NCI-H345 treated with DMSO at 0.1 percent for 48 hours (cell line): ENCODE data around the gene GRK5.

Experiments
- DNase-seq: peaks from one replicate; lab custom pipeline; 2025; ENCODE audit not compliant: unreplicated experiment; lab: John Stamatoyannopoulos, UW

The GRK5 gene

DNA sequence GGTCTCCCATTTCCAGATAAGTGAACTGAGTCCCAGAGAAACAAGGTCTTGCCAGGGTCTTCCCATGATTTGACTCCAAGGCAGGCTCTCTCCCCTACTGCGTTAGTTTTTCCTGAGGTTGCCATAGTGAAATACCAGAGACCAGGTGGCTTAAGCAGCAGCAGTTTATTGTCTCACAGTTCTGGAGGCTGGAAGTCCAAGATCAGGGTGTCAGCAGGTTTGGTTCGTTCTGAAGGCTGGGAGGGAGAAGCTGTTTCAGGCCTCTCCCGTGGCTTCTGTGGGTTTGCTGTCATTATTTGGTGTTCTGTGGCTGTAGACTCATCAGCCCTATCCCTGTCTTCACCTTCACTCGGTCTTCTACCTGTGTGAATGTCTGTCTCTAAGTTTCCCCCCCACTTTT is 129.9 kb downstream of the GRK5 start:
- DNase-seq, result no peak

DNA sequence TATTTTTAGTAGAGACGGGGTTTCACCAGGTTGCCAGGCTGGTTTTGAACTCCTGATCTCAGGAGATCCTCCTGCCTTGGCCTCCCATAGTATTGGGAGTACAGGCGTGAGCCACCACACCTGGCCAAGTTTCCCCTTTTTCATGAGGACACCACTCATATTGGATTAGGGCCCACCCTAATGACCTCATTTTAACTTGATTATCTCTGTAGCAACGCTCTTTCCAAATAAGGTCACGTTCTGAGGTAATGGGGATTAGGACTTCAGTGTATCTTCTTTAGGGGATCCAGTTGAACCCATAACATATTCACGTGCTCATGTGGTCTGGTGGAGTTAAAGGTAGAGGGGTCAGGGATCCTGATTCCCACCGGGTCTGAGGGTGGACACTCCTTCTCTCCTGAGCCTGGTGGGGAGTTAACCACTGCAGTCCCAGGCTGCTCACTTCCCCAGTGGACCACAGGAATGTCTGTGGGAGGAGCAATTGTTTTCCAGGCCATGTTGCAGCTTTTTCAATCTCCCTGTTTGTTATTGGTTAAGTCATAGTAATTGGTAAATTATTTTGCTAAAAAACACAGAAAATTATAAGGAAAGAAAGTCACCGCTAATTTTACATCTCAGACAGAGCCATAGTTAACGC is 130.5 kb downstream of the GRK5 start:
- DNase-seq, result no peak

DNA sequence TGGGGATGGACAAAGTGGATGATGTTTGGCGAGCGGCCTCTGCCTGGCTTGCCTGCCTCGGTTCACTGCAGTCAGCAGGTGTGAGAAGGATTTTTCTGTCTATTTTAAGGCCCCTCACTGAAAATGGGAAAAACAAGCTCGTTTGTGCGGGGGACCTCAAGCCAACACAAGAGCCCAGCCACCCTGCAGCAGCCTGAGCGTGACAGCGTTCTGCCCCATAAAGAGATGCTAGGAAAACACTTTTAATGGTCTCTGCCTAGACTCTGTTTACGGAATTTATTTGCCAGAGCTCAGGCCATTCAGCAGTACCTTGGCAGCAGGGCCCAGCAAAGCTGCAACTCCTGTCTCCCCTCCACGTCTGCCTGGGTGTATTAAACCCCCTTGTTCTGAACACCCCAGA is 131.7 kb downstream of the GRK5 start:
- no peak for DNase-seq

DNA sequence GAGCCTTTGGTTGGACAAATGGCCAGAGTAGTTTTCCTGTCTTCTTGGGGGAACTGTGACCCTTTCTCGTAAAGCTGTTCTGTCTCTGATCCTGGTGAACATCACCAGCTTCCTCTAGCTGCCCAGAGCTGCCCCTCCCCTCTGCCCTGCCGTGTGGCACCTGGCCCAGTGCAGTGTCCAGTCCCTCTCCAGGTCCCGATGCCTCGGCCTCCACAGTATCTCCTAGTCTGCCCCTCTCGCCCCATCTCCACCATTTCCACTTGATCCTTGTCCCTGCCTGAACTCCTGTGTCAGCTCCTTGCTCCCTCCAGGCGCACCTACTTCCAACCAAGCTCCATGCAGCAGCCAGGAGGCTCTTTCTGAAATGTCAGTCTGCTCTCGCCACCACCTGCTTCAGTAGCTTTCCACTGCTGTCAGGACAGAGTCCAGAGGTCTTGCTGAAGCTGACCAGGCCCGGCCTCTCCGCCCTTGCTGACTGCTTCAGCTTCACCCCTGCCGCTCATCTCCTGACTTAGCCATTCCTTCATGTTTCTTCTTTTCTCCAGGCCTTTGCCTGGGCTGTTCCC is 133.6 kb downstream of the GRK5 start:
- no peak for DNase-seq

DNA sequence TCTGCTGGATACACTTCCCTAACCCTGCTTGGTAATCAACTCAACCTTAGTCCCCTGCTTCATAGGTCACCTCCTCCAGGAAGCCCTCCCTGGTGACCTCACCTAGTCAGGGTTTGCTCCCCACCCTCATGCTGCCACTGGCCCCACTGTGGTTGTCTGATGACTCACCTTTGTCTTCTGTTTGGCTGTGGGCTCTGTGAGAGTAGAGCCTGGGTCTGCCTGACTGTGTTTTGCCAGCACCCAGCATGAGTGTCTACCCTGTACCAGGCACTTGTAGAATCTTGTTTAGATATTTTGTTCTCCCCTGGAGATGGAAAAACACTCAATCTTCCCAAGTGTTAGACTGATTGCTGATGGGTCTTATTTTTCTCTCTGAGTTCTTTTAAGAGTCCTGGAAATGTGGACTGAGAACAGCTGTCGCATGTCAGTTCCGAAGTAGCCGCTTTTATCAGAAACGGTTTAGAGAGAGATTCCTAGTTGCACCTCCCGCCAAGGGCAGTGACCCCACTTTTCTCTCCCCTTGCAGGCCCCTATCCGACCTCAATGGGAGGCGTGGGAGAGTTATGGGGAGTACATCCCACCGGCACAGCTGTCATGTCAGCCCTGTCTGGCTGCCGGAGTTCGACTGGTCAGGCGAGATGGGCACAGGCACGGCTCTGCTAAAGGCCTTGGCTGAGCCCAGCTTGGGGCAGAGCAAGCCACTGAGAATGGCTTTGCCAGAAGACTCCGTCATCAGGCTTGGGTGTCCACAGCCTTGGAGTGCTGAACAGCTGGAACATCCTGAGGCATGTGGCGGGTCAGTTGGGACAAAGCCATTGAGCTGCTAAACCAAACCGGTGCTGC is 134.3 kb downstream of the GRK5 start:
- DNase-seq, result no peak

DNA sequence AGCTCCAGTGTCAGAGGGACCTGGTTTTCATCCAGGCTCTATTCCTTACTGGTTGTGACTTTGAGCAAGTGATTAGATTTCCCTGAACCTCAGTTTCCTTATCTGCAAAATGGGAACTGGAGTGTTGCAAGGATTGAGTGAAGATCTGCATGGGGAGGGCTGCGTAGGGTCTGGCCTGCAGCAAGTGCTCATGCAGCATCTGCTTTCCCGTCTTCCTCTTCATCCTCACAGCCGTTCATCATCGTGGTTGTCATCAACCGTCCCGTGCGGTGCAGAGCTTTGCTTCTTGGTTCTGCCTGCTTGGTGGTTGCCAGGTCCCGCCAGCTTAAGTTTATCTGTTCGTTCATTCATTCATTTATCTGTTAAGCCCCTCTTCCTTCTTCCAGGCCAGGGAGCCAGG is 135.0 kb downstream of the GRK5 start:
- no peak for DNase-seq

DNA sequence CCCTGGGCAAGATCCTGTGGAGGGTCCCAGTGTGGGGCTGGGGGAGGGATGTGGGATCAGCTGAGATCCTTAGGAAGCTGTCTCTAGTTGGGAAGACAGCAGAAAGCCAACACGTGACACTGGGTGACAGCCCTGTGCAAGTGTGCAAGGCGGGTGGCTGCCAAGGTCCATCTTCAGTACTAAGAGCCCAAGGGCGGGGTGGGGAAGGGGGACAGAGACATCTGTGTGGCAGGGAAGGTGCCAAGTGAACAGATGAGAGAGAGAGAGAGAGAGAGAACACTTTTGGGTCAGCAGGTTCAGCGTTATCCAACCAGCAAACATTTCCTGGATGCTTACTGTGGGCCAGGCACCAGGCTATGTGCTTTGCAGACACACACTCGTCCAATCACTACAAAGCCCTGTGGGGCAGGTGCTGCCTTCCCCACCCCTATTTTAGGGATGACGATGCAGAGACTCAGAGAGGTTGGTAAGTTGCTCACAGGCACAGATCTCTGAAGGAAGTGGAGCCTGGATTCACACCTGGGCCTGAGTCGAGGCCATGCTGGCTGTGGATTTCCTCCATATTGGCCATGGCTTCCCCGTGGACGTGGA is 135.7 kb downstream of the GRK5 start:
- DNase-seq, result no peak

DNA sequence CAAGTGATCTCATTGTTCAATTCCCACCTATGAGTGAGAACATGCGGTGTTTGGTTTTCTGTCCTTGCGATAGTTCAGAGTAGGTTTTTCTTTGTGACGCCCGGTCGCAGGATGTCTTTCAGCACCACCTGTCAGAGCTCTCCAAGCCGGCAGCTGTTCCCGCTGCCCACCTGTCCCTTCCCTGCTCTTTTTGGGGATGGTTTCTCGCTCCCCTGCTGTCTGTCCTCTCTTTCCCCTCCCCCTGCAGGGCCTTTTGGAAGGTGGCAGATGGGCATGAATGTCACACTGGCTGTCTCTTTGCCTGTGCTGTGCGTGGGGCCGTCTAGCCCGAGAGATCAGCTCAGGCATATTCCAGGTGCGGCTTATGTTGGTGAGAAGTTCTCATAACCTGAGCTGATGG is 137.0 kb downstream of the GRK5 start:
- peak; percentile 58 for DNase-seq

DNA sequence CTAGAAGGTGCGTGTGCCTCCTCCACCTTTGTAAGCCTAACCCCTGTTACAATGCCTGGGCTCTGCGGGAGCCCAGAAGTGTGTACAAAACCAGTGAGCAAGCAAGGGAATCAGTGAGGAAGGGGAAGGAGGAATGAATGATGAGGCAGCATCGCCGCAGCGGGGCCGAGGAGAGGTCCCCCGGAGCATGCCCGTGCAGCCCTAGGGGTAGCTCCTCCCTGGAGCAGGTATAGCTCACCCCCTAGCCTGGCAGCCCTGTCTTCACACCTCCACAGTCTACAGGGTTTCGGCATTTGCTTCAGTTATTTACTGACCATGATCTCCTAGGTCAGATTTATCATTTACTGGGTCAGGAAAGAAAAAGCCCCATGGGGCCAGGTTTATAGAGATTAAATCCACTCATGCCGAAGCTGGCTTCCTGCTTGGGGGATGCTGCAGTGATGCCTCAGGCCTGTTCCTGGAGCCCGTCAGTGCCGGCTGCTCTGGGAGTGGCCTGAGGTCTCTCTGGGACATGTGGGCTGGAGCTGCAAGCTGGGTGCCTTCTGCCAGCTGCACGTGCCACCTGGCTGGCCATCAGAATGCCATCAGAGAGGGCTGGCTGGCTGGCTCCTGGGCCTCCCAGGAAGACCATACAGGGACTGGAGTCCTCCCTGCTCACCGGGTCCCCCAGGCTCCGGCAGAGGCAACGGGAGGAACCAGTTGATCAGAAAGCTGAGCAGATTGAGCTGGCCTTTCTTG is 138.9 kb downstream of the GRK5 start:
- no peak for DNase-seq

DNA sequence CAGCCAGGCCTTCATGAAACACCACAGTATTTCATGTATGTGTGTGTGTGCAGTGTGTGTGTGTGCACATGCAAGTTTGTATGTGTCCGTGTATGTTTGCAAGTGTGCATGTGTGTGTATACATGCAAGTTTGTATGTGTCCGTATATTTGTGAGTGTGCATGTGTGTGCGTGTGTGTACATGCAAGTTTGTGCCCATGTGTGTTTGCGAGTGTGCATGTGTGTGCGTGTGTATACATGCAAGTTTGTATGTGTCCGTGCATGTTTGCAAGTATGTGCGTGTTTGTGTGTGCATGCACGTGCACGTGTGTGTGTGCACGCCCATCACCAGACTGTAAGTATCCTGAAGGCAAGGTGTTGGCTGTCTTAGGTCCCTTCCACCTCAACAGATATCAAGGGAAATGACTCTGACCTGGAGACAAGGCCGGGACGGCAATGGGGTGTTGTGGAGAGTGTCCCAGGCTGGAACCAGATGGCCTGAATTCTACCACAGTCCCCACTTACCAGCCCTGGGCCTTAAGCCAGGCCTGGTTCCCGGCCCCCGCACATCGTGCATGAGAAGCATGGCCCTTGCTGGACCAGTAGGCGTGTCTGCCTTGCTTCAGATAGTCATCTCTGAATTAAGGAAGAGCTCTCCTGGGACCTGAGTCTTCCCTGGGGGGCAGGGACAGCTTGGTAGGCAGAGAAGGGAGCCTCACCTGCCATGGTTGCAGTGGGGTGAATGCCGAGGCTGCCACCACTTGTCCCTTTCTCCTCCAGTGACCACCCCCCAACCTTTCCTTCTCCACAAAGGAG is 140.0 kb downstream of the GRK5 start:
- DNase-seq, result no peak

DNA sequence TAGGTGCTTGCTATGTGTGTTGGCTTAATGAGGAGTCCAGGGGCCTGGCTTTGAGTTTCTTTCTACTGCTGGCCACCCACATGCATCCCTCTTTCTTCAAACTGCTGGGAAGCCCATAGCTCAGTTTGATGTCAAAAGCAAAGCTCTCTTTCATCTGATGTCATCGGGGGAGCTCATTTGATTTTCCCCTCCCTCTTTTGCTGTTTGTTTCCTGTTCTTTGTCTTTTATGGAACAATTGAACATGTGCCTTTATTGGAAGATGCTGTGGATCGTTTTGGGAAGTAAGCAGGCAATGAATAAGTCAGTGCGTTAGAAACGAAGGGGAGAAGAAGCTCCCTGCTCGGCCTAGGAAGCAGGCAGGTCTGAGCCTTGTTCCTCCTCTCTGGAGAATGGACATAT is 140.7 kb downstream of the GRK5 start:
- no peak for DNase-seq

DNA sequence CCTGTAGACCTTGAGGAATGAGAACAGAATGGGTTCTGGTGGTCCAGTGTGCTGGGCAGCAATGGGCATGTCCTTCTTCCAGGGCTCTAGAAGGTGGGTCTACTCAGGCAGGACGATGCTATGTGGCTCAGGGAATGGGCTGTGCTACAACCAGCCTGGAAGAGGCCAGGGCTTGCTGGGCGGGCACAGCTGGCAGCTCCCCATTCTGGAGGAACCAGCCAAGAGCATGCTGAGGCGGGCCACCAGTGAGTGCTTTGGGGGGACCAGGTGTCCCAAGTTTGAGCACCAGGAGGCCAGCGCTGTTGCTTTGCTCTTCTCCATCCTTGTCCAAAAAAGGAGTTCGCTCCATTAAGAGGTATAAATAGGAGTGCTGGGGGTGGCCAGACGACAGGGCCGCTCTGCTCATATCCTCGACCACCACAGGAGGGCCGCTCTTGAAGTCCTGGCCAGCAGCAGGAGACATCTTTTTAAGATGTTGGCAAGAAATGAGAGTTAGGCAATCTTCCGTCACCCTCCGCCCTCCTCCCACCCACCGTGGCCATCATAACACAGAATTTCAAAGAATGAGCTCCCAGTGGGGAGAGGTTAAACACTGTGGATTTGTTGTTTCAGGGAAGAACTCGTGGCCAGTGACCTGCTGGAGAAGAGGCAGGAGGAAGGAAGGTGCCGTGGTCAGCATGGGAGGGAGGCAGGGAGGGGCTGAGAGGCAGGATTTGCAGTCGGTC is 141.3 kb downstream of the GRK5 start:
- DNase-seq, result no peak

DNA sequence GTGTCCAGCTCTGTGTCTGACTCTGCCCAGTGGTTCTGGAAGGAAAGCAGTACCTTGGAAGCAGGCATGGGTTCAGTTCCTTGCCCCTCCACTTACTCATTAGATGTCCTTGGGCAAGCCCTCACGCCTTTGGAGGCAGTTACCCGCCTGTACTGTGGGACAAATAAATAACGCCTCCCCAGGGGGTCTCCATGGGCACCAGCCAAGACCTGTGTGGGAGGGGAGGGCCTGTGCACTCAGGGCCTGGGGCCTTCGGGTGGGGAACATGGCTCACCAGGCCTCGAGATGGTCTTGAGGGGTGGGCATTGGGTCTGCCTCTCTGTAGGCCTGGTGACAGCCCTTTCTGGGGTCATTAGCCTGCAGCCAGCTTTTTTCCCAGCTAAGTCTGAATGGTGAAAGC is 142.0 kb downstream of the GRK5 start:
- no peak for DNase-seq

DNA sequence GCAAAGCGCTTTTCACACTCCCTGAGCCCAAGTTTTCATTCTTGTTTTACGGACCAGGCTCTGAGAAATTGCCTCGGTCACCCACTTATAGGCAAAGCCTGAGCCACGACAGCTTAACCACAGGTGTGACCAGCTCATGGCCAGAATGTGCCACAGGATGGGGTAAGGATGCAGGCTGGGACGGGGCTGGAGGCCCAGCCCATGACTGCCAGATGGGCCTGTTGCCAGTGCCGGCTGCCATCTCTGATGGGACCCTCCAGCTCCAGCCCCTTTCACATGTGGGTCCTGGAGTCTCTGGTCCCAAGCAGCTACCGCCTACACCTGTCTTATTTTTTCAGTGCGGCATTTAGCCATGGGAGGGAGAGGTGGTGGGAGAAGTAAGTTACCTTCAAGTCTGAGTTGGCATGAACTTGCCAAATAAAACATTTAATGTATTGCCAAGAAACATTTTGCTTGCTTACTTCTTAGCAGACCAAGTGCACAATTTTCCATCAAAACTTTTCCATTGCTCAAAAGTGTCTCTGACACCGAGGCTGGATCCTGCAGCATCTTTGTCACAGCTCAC is 142.6 kb downstream of the GRK5 start:
- no peak for DNase-seq

DNA sequence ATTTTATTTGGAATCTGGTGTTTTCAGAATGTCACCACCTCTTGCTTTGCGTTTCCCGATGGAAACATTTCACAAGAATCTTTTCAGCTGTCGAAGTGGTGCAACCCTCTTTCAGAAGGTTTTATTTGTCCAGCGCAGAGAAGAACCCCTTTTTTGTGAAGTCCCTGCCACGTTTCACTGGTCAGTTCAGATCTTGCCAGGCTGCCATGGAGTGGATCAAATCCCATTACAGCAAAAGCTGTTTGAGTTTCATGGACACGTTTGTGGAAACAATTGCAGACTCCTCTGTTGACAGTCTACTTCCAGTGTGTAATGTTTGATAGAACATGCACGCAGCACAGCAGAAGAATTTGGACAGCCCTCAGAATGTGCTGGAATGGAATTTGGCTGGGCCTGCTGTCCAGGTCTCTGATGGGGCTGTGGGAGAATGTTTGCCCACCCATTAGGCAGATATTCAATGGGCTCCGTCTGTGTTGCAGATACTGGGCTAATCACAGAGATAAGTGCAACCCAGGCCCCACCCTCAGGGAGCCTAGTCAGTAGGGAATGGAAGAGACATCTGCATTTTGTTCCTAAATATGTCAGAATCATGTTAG is 143.2 kb downstream of the GRK5 start:
- DNase-seq, result no peak

DNA sequence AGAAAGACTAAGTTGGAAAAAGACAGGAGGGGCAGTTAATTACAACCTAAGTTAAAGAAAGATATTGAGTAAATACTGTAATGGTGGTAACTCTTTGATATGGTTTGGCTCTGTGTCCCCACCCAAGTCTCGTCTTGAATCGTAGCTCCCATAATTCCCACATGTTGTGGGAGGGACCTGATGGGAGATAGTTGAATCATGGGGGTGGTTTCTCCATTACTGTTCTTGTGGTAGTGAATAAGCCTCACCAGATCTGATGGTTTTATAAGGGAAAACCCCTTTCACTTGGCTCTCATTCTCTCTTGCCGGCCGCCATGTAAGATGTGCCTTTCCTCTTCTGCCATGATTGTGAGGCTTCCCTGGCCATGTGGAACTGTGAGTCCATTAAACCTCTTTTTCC is 143.8 kb downstream of the GRK5 start:
- no peak for DNase-seq

DNA sequence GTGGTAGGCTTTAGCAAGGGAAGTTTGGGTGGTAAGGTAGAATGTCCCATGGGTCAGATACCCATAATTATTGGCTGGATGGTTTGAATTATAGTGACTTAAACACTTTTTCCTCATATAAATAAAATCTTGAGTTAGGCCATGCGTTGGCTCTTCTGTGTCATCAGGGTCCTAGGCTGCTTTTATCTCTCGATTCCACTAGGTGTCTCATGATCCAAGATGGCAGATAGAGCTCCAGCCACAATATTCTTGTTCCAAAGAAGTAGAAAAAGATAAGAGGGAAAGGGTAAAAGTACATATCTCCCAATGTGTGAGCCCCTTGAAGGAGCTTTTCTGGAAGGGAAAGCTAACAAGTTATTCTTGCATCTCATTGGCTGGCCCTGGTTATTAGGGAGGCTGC is 144.7 kb downstream of the GRK5 start:
- no peak for DNase-seq

DNA sequence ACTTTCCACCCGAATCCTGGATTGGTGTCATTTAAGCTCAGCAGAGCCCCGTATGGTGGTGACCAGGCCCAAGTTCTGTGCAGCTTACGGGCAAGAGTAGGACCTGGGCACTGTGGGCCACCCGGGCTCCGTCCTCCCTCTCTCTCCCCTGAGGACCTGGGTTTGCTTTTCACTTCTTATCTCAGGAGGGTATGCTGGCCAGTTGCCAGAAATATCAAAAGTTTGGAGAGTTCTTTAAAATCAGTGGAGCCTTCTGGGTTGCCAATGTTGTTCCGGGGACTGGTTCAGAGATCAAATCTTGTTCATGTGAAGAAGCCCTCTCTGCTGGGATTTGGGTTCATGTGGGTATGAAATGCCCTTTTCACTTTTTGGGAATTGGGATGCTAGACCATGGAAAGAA is 145.4 kb downstream of the GRK5 start:
- DNase-seq, result no peak

DNA sequence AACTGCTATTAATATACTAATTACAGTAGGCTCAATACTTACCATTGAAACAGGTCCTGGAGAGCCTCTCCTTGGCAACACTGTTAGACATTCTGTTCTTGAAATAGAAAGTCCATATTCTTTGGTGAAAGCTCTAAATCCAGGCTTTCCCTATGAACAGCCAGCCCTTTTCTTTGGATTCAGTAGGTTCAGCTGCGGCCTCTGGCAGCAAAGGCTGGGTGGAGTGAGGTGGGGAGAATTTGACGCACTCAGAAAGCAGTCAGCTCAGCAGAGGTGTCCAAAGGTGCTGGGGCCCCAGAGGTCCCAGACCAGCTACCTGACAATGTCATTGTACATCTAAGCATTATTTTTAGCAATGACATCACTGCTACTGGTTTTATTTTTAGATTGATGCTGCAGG is 146.1 kb downstream of the GRK5 start:
- no peak for DNase-seq
